GM23248 (cell line): ENCODE results near the gene ABCG1. TPM values are rescaled to one million over a fixed set of nuclear protein-coding genes. Genes with fewer than 3 reads are reported as not detected.
A peak's percentile ranks its signal among the peaks of the same experiment; 100 is the strongest.

ENCODE experiments used
- DNase-seq: peaks from one replicate; pipeline ENCODE4 v3.0.0-alpha.2; 2015
- H2AFZ ChIP-seq: fragments of 200-600 bp; sonication (generic); 2 replicates; pipeline ENCODE4 v1.6.1; 2016; ENCODE audit warnings: antibody characterized with exemption
- H3F3A ChIP-seq: fragments of 200-600 bp; sonication (generic); 2 replicates; pipeline ENCODE4 v1.6.1; 2016; ENCODE audit warnings: mild to moderate bottlenecking, antibody characterized with exemption, mixed run types; ENCODE audit not compliant: insufficient read depth
- H3K27ac ChIP-seq: fragments of 200-600 bp; sonication (generic); 2 replicates; pipeline ENCODE4 v1.5.1; 2016; ENCODE audit warnings: mild to moderate bottlenecking
- H3K27me3 ChIP-seq: fragments of 200-600 bp; sonication (generic); replicated peaks from 2 replicates; pipeline ENCODE4 v1.6.1; 2016; ENCODE audit warnings: mild to moderate bottlenecking; ENCODE audit not compliant: insufficient read depth
- H3K36me3 ChIP-seq: fragments of 200-600 bp; sonication (generic); 2 replicates; pipeline ENCODE4 v1.6.1; 2016; ENCODE audit warnings: low read depth, mild to moderate bottlenecking
- H3K4me1 ChIP-seq: fragments of 200-600 bp; sonication (generic); 2 replicates; pipeline ENCODE4 v1.6.1; 2016; ENCODE audit warnings: mild to moderate bottlenecking; ENCODE audit not compliant: insufficient read depth
- H3K4me2 ChIP-seq: fragments of 200-600 bp; sonication (generic); one replicate; pipeline ENCODE4 v1.6.1; 2016; ENCODE audit warnings: mild to moderate bottlenecking; ENCODE audit not compliant: unreplicated experiment
- H3K4me3 ChIP-seq: fragments of 200-600 bp; sonication (generic); 2 replicates; pipeline ENCODE4 v1.5.1; 2016; ENCODE audit warnings: mild to moderate bottlenecking
- H3K79me2 ChIP-seq: fragments of 200-600 bp; sonication (generic); 2 replicates; pipeline ENCODE4 v1.6.1; 2016; ENCODE audit warnings: mild to moderate bottlenecking; ENCODE audit not compliant: insufficient read depth
- H3K9ac ChIP-seq: fragments of 200-600 bp; sonication (generic); 2 replicates; pipeline ENCODE4 v1.6.1; 2016; ENCODE audit warnings: mild to moderate bottlenecking
- H3K9me2 ChIP-seq: fragments of 200-600 bp; sonication (generic); 2 replicates; pipeline ENCODE4 v1.6.1; 2016; ENCODE audit warnings: mixed run types, mild to moderate bottlenecking, moderate library complexity; ENCODE audit not compliant: insufficient read depth
- H3K9me3 ChIP-seq: fragments of 200-600 bp; sonication (generic); one replicate; pipeline ENCODE4 v1.6.1; 2017; ENCODE audit warnings: low read depth
- H4K20me1 ChIP-seq: fragments of 200-600 bp; sonication (generic); 2 replicates; pipeline ENCODE4 v1.6.0; 2016; ENCODE audit not compliant: insufficient read depth
- EZH2 ChIP-seq: fragments of 200-600 bp; sonication (generic); IDR thresholded peaks from 2 replicates; pipeline ENCODE4 v1.6.1; 2018; ENCODE audit warnings: antibody characterized with exemption, mild to moderate bottlenecking; ENCODE audit not compliant: insufficient read depth, poor library complexity, severe bottlenecking
- EZH2phosphoT487 ChIP-seq: fragments of 200-600 bp; sonication (generic); IDR thresholded peaks from 2 replicates; pipeline ENCODE4 v1.6.1; 2018; ENCODE audit warnings: antibody characterized with exemption, moderate library complexity, mild to moderate bottlenecking, low read depth; ENCODE audit not compliant: insufficient read depth
- WGBS, 2 experiments: methylation state at CpG; one replicate each; pipeline ENCODE4 v1.1.6; 2015 to 2017; ENCODE audit warnings: low lambda C conversion rate in 2 of 2, low coverage in 1 of 2; ENCODE audit errors: missing lambda C conversion rate in 2 of 2; 5-methylcytosine and 5-hydroxymethylcytosine counted together
- in situ Hi-C: fragments of 300-500 bp; cut with MboI; formaldehyde crosslinking; loops from 2 replicates; pipeline ENCODE4 v1.15.0; 2020
- polyA plus RNA-seq: library from polyadenylated mRNA; unstranded; fragments of >200 nt; fragmentation: Nextera tagmentation; extraction: Ambion mirVana; gene quantifications from 2 replicates; pipeline ENCODE4 v1.2.1, GENCODE V29; 2016
- total RNA-seq: library from RNA; depleted of rRNA; stranded (reverse); fragments of >200 nt; shearing (Covaris generic); gene quantifications from 2 replicates; pipeline ENCODE4 v1.2.3, GENCODE V29; 2014

The ABCG1 gene
- total and polyA plus RNA-seq, 2 experiments from 2014 or later = 0.08 TPM; not detected in 1

- peaks cover 15% of the 10 kb centered on the region for H3K27me3 ChIP-seq
- no peaks in the 10 kb centered on the region for H3K36me3 ChIP-seq
- no peak overlapping the region for H3K4me2 ChIP-seq
- no peak overlapping the region for H3K27ac ChIP-seq
- no peak overlapping the region for H3K4me3 ChIP-seq
- no peaks in the 10 kb centered on the region for H3K79me2 ChIP-seq
- no peaks in the 10 kb centered on the region for H3F3A ChIP-seq
- DNase-seq = no peak
- in situ Hi-C loops = loop anchor here (25.0 kb wide), 1 partner anchor 639 kb away; no protein-coding TSS in a partner anchor
- 73 to 76% methylated on average over 40 of the region's 40 CpGs for WGBS, 2 experiments
- no peak overlapping the region for H3K9ac ChIP-seq
- no peak for TF ChIP-seq EZH2
- TF ChIP-seq EZH2phosphoT487 = no peak
- H3K9me2 ChIP-seq = no peaks in the 10 kb centered on the region
- no peak overlapping the region for H2AFZ ChIP-seq
- no peaks in the 10 kb centered on the region for H3K4me1 ChIP-seq
- H3K9me3 ChIP-seq = no peaks in the 10 kb centered on the region
- H4K20me1 ChIP-seq = no peaks in the 10 kb centered on the region
These were observed 46.1 kb upstream of the ABCG1 start for GRCh38 chr21:42172596-42173483.

- Histone ChIP-seq H3K9me3 (no peaks in the 10 kb centered on the region), H3K9ac (no peak overlapping the region), H3K9me2 (no peaks in the 10 kb centered on the region), H3K4me3 (no peak overlapping the region), H4K20me1 (no peaks in the 10 kb centered on the region), H3K79me2 (no peaks in the 10 kb centered on the region), H2AFZ (no peak overlapping the region), H3F3A (no peaks in the 10 kb centered on the region), H3K27me3 (peaks cover 17% of the 10 kb centered on the region), H3K36me3 (no peaks in the 10 kb centered on the region), H3K4me2 (no peak overlapping the region), H3K4me1 (no peaks in the 10 kb centered on the region), H3K27ac (no peak overlapping the region)
- in situ Hi-C loops = loop anchor here (25.0 kb wide), 1 partner anchor 638 kb away; no protein-coding TSS in a partner anchor
- 39 to 59% methylated on average over 4 of the region's 4 CpGs for WGBS, 2 experiments
- TF ChIP-seq EZH2phosphoT487 = no peak
- no peak for TF ChIP-seq EZH2
- no peak for DNase-seq
These were observed 44.8 kb upstream of the ABCG1 start for GRCh38 chr21:42174173-42174572.

DNA sequence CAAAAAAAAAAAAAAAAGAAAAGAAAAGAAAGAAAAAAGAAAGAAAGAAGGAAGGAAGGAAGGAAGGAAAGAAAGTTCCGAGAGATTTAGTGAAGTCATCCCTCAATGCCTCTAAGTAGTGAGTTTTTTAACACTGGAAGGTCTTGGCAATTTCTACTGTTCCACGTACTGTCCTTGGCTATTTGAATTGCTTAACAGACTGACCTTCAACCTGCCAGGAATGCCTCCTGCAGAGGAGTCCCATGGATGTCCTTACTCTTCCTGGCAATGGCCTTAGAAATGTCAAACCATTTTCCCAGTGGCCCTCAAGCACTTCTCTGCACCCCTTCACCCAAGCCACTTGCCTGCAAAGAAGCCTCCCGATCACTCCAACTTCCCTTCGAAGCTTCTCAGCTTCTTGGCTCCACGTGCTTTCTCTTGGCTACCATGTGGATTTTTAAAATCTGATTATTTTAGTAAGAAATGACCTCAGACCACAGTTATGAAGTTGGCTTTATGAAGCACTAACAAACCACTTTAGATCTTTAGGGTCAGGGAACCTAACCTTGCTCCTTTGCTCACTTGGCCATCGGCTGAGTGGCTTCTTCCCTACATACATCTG, 43.7 kb upstream of the ABCG1 start:
- Histone ChIP-seq H3K4me1 (no peaks in the 10 kb centered on the region), H3K4me2 (no peak overlapping the region), H3K4me3 (no peak overlapping the region), H3K9ac (no peak overlapping the region), H4K20me1 (no peaks in the 10 kb centered on the region), H3F3A (no peaks in the 10 kb centered on the region), H3K36me3 (no peaks in the 10 kb centered on the region), H2AFZ (no peak overlapping the region), H3K9me2 (no peaks in the 10 kb centered on the region), H3K27me3 (peaks cover 10% of the 10 kb centered on the region), H3K79me2 (no peaks in the 10 kb centered on the region), H3K9me3 (no peaks in the 10 kb centered on the region), H3K27ac (no peak overlapping the region)
- TF ChIP-seq EZH2phosphoT487 (no peak), EZH2 (no peak)
- in situ Hi-C loops = no loop called here
- DNase-seq = no peak
- 56 to 67% methylated on average over 6 of the region's 6 CpGs for WGBS, 2 experiments

- Histone ChIP-seq H3K27ac (no peak overlapping the region), H4K20me1 (no peaks in the 10 kb centered on the region), H3K9me2 (no peaks in the 10 kb centered on the region), H3F3A (no peaks in the 10 kb centered on the region), H3K4me2 (no peak overlapping the region), H3K4me3 (no peak overlapping the region), H3K9ac (no peak overlapping the region), H3K9me3 (no peaks in the 10 kb centered on the region), H3K36me3 (no peaks in the 10 kb centered on the region), H2AFZ (no peak overlapping the region), H3K4me1 (no peaks in the 10 kb centered on the region), H3K79me2 (no peaks in the 10 kb centered on the region), H3K27me3 (peaks cover 10% of the 10 kb centered on the region)
- TF ChIP-seq EZH2 = no peak
- no peak for TF ChIP-seq EZH2phosphoT487
- in situ Hi-C loops = no loop called here
- 9 to 14% methylated on average over 3 of the region's 3 CpGs for WGBS, 2 experiments
- peak; percentile 20 for DNase-seq
These were observed 42.1 kb upstream of the ABCG1 start for GRCh38 chr21:42176859-42177258.
